Peyer's patch (tissue), 4 donors: Measurements from ENCODE around the gene NXPE1.
"Not testable (repeated sequence)": the region's sequence is repeated elsewhere in the genome, so short reads cannot be mapped to it uniquely, and the experiment has no call there.

Source experiments
- CTCF ChIP-seq, 6 experiments: fragments of 450-650 bp in 4 of 6; fragments of 200-600 bp in 2 of 6; sonication (generic) in 1 of 6; IDR thresholded peaks; one replicate each; pipeline ENCODE4 v1.5.1; 2017 to 2019; ENCODE audit warnings: antibody characterized with exemption in 6 of 6, mild to moderate bottlenecking in 3 of 6, moderate library complexity in 1 of 6
- POLR2A ChIP-seq, 2 donors: fragments of 450-650 bp; IDR thresholded peaks; one replicate each; pipeline ENCODE4 v1.5.1; 2017; ENCODE audit warnings: antibody characterized with exemption in 2 of 2, mild to moderate bottlenecking in 2 of 2, moderate library complexity in 2 of 2

- TF ChIP-seq CTCF, POLR2A (IDR thresholded peaks at IDR 0.05): not testable (repeated sequence)
Observed at GRCh38 chr11:114603151-114603550, 43.5 kb upstream of the NXPE1 start.
